Muscle layer of duodenum (tissue), 2 donors: Measurements from ENCODE around the gene HYAL3.
A peak's percentile ranks its signal among the peaks of the same experiment; 100 is the strongest.
"Not testable (repeated sequence)": the region's sequence is repeated elsewhere in the genome, so short reads cannot be mapped to it uniquely, and the experiment has no call there.

ENCODE experiments used
- H3K27ac ChIP-seq: one replicate; pipeline ENCODE4 v1.7.0; 2013; ENCODE audit warnings: mild to moderate bottlenecking, low read length
- H3K27me3 ChIP-seq: one replicate; pipeline ENCODE4 v1.7.0; 2013; ENCODE audit warnings: low read depth, mild to moderate bottlenecking, control low read depth, low read length
- H3K36me3 ChIP-seq, 2 donors: one replicate each; pipeline ENCODE4 v1.7.0; 2013; ENCODE audit warnings: low read length in 2 of 2, control low read depth in 1 of 2, mild to moderate bottlenecking in 1 of 2; ENCODE audit not compliant: insufficient read depth in 2 of 2, control insufficient read depth in 1 of 2
- H3K4me1 ChIP-seq, 2 donors: one replicate each; pipeline ENCODE4 v1.7.0; 2013; ENCODE audit warnings: low read length in 2 of 2, mild to moderate bottlenecking in 2 of 2, control low read depth in 1 of 2, moderate library complexity in 1 of 2; ENCODE audit not compliant: insufficient read depth in 2 of 2, control insufficient read depth in 1 of 2
- H3K4me3 ChIP-seq, 2 donors: one replicate each; pipeline ENCODE4 v1.7.0; 2013; ENCODE audit warnings: low read length in 2 of 2, low read depth in 1 of 2, mild to moderate bottlenecking in 1 of 2
- H3K9me3 ChIP-seq, 2 donors: one replicate each; pipeline ENCODE4 v1.7.0; 2013; ENCODE audit warnings: low read length in 2 of 2, control low read depth in 1 of 2, mild to moderate bottlenecking in 1 of 2; ENCODE audit not compliant: control insufficient read depth in 1 of 2
- donor health status: healthy.

HYAL3 gene

GRCh38 chr3:50294089-50294488 is 5.1 kb downstream of the HYAL3 start:
- Histone ChIP-seq H3K27ac (no peak overlapping the region), H3K4me1 (peaks cover 11 to 37% of the 10 kb centered on the region in 2 donors), H3K4me3 (no peak overlapping the region), H3K27me3 (no peaks in the 10 kb centered on the region), H3K9me3 (no peaks in the 10 kb centered on the region), H3K36me3 (peaks cover 9 to 15% of the 10 kb centered on the region in 2 donors)

GRCh38 chr3:50293079-50293801 is 6.0 kb downstream of the HYAL3 start:
- Histone ChIP-seq H3K36me3 (peaks cover 18 to 23% of the 10 kb centered on the region in 2 donors), H3K4me3 (peak overlapping the region; percentile 64 to 90), H3K27me3 (no peaks in the 10 kb centered on the region), H3K4me1 (peaks cover 6 to 31% of the 10 kb centered on the region in 2 donors), H3K27ac (peak overlapping the region; percentile 93), H3K9me3 (no peaks in the 10 kb centered on the region)

DNA sequence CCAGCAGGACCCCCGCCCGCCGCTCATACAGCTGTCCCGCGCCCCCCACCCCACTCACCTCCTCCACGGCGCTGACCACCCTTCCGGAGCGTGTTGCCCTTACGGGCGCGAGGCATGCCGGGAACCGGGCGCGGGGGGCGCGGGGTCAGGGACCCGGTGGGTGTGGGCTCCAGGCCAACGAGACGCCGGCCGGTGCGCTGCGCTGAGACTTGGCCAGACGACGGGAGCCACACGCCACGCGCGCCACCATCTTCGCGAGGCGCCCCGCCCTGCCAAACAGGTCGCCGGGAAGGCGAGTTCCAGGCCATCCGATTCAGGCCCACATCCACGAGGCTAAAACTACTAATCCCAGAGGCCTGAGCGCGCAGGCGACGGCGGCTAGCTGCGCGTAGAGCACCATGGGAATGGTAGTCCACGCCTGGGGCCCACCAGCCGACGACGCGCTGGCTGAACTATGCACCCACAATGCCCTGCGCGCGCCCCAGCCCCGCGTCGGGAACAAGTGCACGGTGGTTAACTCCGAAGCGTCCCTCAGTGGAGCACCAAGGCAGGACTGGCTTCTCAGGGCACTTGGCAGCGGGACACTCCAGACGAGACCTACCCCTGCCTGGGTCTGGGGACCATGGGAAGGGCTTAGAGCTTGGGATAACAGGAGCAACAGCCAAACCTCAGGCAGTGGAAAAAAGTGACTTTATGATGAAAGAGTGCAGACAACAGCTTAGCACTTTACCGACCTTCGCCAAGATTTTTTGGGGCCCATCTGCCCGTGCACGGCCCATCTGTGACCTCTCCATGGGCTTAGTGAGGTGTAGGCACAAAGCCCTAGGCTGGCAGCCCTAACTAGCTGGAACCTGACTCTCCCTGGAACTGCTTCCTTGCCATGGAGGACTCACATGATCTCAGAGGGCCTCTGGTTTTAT is 6.8 kb downstream of the HYAL3 start, which contains the start of gene IFRD2:
Gene IFRD2 (minus strand): TSS at position 271 of the 920 bp plus-strand sequence. CDS start 155 bp downstream, at position 116.
- Histone ChIP-seq H3K4me1 (peaks cover 5 to 24% of the 10 kb centered on the region in 2 donors), H3K27me3 (no peaks in the 10 kb centered on the region), H3K4me3 (peak within 1 kb of the TSS; percentile 84 to 90), H3K27ac (peak within 1 kb of the TSS; percentile 93), H3K36me3 (peaks cover 26 to 32% of the 10 kb centered on the region in 2 donors), H3K9me3 (no peaks in the 10 kb centered on the region)

GRCh38 chr3:50290161-50290641 is 9.0 kb downstream of the HYAL3 start:
- Histone ChIP-seq H3K9me3 (no peaks in the 10 kb centered on the region), H3K27me3 (no peaks in the 10 kb centered on the region), H3K4me3 (no peak overlapping the region), H3K36me3 (peaks cover 32 to 43% of the 10 kb centered on the region in 2 donors), H3K4me1 (peaks cover 5 to 24% of the 10 kb centered on the region in 2 donors), H3K27ac (no peak overlapping the region)

DNA sequence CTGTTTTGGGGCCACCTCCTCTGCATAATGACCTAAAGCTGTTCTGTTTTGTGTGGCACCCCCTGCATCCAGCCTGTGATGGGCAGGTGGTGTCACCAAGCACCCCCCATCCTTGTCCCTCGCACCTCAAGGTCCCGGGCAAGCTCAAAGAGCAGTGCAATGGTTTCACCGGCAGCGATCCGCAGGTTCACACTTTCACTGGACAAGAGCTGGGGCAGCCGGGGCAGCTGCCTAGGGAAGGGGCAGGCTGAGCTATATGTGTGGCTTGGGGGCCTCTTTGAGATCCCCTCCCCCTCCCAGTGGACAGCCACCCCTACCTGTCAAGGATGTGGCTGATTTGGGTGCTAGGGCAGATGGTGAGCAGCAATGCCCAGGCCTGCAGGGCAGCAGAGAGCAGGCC is 10.1 kb downstream of the HYAL3 start:
- no peak overlapping the region for H3K4me3 ChIP-seq
- peaks cover 32 to 43% of the 10 kb centered on the region in 2 donors for H3K36me3 ChIP-seq
- H3K9me3 ChIP-seq: no peaks in the 10 kb centered on the region
- peaks cover 5 to 24% of the 10 kb centered on the region in 2 donors for H3K4me1 ChIP-seq
- no peaks in the 10 kb centered on the region for H3K27me3 ChIP-seq
- no peak overlapping the region for H3K27ac ChIP-seq

DNA sequence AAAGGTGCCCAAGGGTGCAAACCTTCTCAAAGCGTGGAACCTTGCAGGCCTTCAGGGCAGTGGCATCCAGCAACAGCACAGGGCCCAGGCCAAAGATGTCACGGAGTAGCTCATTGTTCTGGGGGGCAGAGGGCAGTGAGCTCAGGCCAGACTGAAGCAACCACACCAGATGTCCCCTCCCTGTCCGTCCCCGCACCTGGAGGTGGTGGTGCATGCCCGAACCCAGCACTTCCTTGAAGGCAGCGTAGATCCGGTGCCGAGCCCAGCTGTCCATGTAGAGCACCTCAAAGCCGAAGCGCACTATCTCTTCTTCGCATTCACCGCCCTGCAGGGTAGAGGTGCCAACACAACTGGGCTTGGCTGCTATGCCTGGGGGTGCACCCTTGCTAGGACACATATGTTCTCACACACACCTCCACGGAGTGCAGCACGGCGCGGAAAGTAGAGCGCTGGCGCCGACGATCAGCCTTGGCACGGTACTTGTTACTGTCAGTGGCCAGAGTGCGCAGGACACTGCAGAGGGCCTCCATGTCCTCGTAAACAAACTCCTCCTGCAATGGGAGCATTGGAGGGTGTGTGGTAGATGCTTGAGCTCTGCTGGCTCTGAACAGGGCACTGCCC is 10.7 kb downstream of the HYAL3 start:
- no peaks in the 10 kb centered on the region for H3K27me3 ChIP-seq
- no peaks in the 10 kb centered on the region for H3K9me3 ChIP-seq
- peaks cover 32 to 43% of the 10 kb centered on the region in 2 donors for H3K36me3 ChIP-seq
- H3K4me1 ChIP-seq: peaks cover 5 to 24% of the 10 kb centered on the region in 2 donors
- no peak overlapping the region for H3K4me3 ChIP-seq
- H3K27ac ChIP-seq: no peak overlapping the region

DNA sequence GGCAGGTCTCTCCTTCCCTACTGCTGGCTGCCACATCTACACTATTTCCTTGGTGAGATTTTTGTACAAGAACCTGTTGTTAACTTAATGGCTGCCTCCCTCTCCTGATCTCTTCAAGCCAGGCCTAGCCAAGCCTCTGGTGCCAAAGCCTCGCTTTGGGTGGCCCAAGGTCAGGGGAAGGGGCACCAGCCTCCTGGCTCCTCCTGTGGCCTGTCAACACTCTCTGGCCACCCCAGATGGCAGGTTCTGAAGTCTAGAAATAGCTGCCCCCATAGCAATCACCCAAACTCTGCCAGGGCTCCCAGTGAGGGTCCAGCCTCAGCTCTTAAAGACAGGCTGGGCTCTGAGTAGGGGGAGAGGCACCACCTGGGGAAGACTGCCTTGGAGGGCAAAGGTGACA is 11.9 kb downstream of the HYAL3 start:
- H3K9me3 ChIP-seq: no peaks in the 10 kb centered on the region
- H3K4me3 ChIP-seq: no peak overlapping the region

GRCh38 chr3:50286322-50287227 is 12.6 kb downstream of the HYAL3 start:
- H3K27me3 ChIP-seq: no peaks in the 10 kb centered on the region
- H3K9me3 ChIP-seq: no peaks in the 10 kb centered on the region
- no peak overlapping the region for H3K4me3 ChIP-seq
- no peak overlapping the region for H3K27ac ChIP-seq
- H3K36me3 ChIP-seq: peaks cover 32 to 43% of the 10 kb centered on the region in 2 donors
- peaks cover 0 to 12% of the 10 kb centered on the region in 2 donors for H3K4me1 ChIP-seq

More for the DNA sequence above, 11.9 kb downstream of the HYAL3 start:
- Histone ChIP-seq H3K27ac (no peak overlapping the region), H3K4me1 (peaks cover 0 to 14% of the 10 kb centered on the region in 2 donors), H3K36me3 (peaks cover 32 to 43% of the 10 kb centered on the region in 2 donors), H3K27me3 (no peaks in the 10 kb centered on the region)

DNA sequence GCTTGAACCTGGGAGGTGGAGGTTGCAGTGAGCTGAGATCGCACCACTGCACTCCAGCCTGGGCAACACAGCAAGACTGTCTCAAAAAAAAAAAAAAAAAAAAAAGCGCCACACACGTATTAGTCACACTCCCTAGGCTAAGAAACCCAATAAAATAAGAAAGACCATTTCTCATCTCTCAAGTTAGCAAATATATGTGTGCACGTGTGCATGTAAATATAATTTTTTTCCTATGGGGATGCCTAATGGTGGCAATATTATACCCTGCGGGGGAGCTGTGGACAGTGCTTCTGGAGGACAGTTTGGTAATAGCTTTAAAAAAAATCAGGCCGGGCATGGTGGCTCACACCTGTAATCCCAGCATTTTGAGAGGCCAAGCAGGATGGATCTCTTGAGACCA is 15.1 kb downstream of the HYAL3 start:
- not testable (repeated sequence) for H3K27me3 ChIP-seq, H3K4me1 ChIP-seq, H3K4me3 ChIP-seq, H3K27ac ChIP-seq, H3K9me3 ChIP-seq
- peaks cover 23 to 29% of the 10 kb centered on the region in 2 donors for H3K36me3 ChIP-seq

DNA sequence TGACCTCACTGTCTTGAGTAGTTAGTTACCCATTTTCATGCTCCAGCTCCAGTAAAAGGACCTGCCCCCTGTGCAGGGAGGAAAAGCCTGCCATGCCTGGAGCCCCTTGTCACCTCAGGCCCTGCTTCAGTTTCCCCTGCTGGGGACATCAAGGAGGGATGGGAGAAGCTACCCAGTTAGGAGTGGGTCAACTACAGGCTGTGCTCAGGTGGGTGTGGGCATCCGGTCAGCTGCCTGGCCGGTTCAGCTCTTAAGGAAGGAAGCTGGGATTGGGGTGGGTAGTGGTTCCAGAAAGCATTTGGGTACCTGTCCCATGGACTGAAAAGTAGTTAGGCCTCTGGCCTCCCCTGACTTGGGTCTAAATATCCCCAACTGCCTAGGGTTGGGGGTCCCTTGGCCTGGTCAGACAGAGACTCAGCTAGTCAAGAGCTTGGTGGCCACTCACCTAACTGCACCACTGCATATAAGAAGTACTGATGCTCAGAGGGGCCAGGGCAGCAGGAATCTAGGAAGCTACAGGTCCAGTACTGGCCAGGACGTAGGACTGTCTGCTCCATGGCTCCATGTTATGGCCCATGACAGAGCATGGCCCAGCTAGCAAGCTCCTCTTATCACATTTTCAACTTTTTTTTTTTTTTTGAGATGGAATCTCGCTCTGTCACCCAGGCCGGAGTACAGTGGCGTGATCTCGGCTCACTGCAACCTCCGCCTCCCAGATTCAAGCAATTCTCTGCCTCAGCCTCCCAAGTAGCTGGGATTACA is 19.8 kb downstream of the HYAL3 start:
- H3K27me3 ChIP-seq: peaks cover 4% of the 10 kb centered on the region
- peaks cover 0 to 3% of the 10 kb centered on the region in 2 donors for H3K36me3 ChIP-seq
- no peaks in the 10 kb centered on the region for H3K9me3 ChIP-seq
- peaks cover 0 to 23% of the 10 kb centered on the region in 2 donors for H3K4me1 ChIP-seq
- H3K4me3 ChIP-seq: no peak overlapping the region
- no peak overlapping the region for H3K27ac ChIP-seq
